Immature natural killer cell (primary cell): Measurements from ENCODE around the gene MIA3. TPM values are rescaled to one million over a fixed set of nuclear protein-coding genes. Genes with fewer than 3 reads are reported as not detected.
"Not testable (repeated sequence)": the region's sequence is repeated elsewhere in the genome, so short reads cannot be mapped to it uniquely, and the experiment has no call there.

Experiments
- DNase-seq, 3 donors: peaks; one replicate each; pipeline ENCODE4 v3.0.0; 2022; ENCODE audit warnings: mixed read lengths in 1 of 3
- H3K27ac Mint-ChIP-seq, 6 donors: one replicate each; pipeline ENCODE4 v1.8.0; 2020; ENCODE audit warnings: mixed read lengths in 6 of 6, mild to moderate bottlenecking in 5 of 6, inconsistent platforms in 4 of 6, moderate library complexity in 3 of 6
- H3K27me3 Mint-ChIP-seq, 3 donors: one replicate each; pipeline ENCODE4 v1.8.0; 2020 to 2021; ENCODE audit warnings: low read depth in 3 of 3, mild to moderate bottlenecking in 3 of 3, mixed read lengths in 3 of 3, moderate library complexity in 3 of 3, inconsistent platforms in 1 of 3
- H3K36me3 Mint-ChIP-seq, 3 donors: one replicate each; pipeline ENCODE4 v1.8.0; 2020; ENCODE audit warnings: mixed read lengths in 3 of 3, inconsistent platforms in 2 of 3, mild to moderate bottlenecking in 2 of 3
- H3K4me1 Mint-ChIP-seq, 2 donors: one replicate each; pipeline ENCODE4 v1.8.0; 2020; ENCODE audit warnings: inconsistent platforms in 2 of 2, mild to moderate bottlenecking in 2 of 2, mixed read lengths in 2 of 2, moderate library complexity in 1 of 2
- H3K4me3 Mint-ChIP-seq, 5 donors: one replicate each; pipeline ENCODE4 v1.8.0; 2020; ENCODE audit warnings: mild to moderate bottlenecking in 5 of 5, mixed read lengths in 5 of 5, inconsistent platforms in 3 of 5, moderate library complexity in 3 of 5
- H3K9me3 Mint-ChIP-seq, 6 donors: one replicate each; pipeline ENCODE4 v1.8.0; 2020; ENCODE audit warnings: mild to moderate bottlenecking in 6 of 6, mixed read lengths in 6 of 6, inconsistent platforms in 4 of 6, moderate library complexity in 3 of 6
- polyA plus RNA-seq, 3 donors: library from polyadenylated mRNA; unstranded; fragments of 300-500 nt; fragmentation: Illumina TruSeq; gene quantifications; one replicate each; pipeline ENCODE4 v1.2.3, GENCODE V29; 2021

MIA3 gene
- polyA plus RNA-seq, 3 donors from 2014 or later: 24.5 to 61.6 (median 50.8) TPM

DNA sequence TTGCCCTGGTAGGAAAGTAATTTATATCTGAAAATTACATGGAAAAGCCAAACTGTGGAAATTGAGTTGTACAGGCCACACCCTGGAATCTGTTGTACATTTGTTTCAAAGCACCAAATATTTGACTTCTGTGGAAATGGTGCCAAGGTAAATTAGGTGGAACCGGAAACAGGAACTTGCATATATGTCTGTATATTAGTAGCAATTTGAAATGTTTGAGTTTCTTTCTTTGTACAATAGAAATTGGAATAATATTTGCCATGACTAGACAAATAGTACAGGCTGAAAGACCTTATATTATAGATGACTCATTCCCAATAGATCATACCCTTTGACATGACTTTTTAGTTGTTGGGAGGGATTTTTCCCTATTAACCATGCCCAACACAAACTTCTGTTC, 17.6 kb upstream of the MIA3 start:
- Mint-ChIP-seq H3K27me3 (peaks cover under 1 to 9% (median 7%) of the 10 kb centered on the region in 3 donors), H3K4me3 (no peak overlapping the region), H3K4me1 (no peaks in the 10 kb centered on the region), H3K9me3 (peaks cover 0 to 1% (median 0%) of the 10 kb centered on the region in 6 donors), H3K36me3 (no peaks in the 10 kb centered on the region), H3K27ac (no peak overlapping the region)
- no peak for DNase-seq

- Mint-ChIP-seq H3K36me3 (no peaks in the 10 kb centered on the region), H3K4me3 (no peak overlapping the region), H3K9me3 (peaks cover 0 to 1% (median 0%) of the 10 kb centered on the region in 6 donors), H3K27ac (peak overlapping the region in 1 of 6 donors; percentile 41), H3K4me1 (no peaks in the 10 kb centered on the region), H3K27me3 (peaks cover 4 to 10% (median 9%) of the 10 kb centered on the region in 3 donors)
- no peak for DNase-seq
Observed at GRCh38 chr1:222601257-222601656, 16.6 kb upstream of the MIA3 start.

DNA sequence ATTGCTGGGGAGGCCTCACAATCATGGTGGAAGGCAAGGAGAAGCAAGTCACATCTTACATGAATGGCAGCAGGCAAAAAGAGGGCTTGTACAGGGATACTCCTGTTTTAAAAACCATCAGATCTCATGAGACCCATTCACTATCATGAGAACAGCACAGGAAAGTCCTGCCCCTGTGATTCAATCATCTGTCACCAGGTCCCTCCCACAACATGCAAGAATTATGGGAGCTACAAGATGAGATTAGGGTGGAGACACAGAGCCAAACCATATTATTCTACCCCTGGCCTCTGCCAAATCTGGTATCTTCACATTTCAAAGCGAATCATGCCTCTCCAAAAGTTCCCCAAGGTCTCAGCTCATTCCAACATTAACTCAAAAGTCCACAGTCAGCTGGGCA, 11.1 kb upstream of the MIA3 start:
- H3K36me3 Mint-ChIP-seq: no peaks in the 10 kb centered on the region
- H3K27me3 Mint-ChIP-seq: peaks cover 10 to 12% (median 11%) of the 10 kb centered on the region in 3 donors
- no peaks in the 10 kb centered on the region for H3K4me1 Mint-ChIP-seq
- no peak for DNase-seq
- H3K9me3 Mint-ChIP-seq: peaks cover 0 to 3% (median 0%) of the 10 kb centered on the region in 6 donors
- no peak overlapping the region for H3K27ac Mint-ChIP-seq
- H3K4me3 Mint-ChIP-seq: no peak overlapping the region

- not testable (repeated sequence) for H3K4me1 Mint-ChIP-seq, DNase-seq, H3K4me3 Mint-ChIP-seq, H3K9me3 Mint-ChIP-seq, H3K36me3 Mint-ChIP-seq, H3K27ac Mint-ChIP-seq
- H3K27me3 Mint-ChIP-seq: peaks cover 10 to 15% (median 10%) of the 10 kb centered on the region in 3 donors
Observed at GRCh38 chr1:222609111-222609510, 8.8 kb upstream of the MIA3 start.

DNA sequence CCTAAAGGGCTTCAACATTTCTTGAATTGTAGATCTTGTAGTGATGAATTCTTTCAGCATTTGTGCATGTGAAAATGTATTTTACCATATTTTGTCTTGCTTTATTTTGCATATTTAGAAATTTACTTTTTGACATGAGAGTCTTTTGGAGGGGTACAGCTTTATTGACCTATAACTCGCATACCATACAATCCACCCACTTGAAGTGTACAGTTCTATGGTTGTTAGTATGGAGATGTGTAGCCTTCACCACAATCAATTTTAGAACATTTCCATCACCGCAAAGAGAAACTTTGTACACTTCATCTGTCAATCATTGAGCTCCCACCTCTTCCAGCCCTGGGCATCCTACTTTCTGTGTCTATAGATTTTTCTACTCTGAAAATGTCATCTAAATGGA, 7.2 kb upstream of the MIA3 start:
- DNase-seq: no peak
- H3K9me3 Mint-ChIP-seq: peaks cover 0 to 3% (median 0%) of the 10 kb centered on the region in 6 donors
- H3K27me3 Mint-ChIP-seq: peaks cover 11 to 18% (median 14%) of the 10 kb centered on the region in 3 donors
- no peaks in the 10 kb centered on the region for H3K4me1 Mint-ChIP-seq
- H3K27ac Mint-ChIP-seq: no peak overlapping the region
- no peaks in the 10 kb centered on the region for H3K36me3 Mint-ChIP-seq
- no peak overlapping the region for H3K4me3 Mint-ChIP-seq

- H3K27ac Mint-ChIP-seq: no peak overlapping the region
- peaks cover 0 to 3% (median 0%) of the 10 kb centered on the region in 6 donors for H3K9me3 Mint-ChIP-seq
Observed at GRCh38 chr1:222613627-222614026, 4.3 kb upstream of the MIA3 start.

GRCh38 chr1:222616525-222616924, 1.4 kb upstream of the MIA3 start:
- DNase-seq: no peak
- H3K27ac Mint-ChIP-seq: peak overlapping the region in 3 of 6 donors; percentile 38 to 97 (median 97)
- H3K36me3 Mint-ChIP-seq: peaks cover 0 to 6% (median 0%) of the 10 kb centered on the region in 3 donors
- peaks cover 21 to 23% of the 10 kb centered on the region in 2 donors for H3K4me1 Mint-ChIP-seq
- no peaks in the 10 kb centered on the region for H3K9me3 Mint-ChIP-seq
- peaks cover 19 to 21% (median 20%) of the 10 kb centered on the region in 3 donors for H3K27me3 Mint-ChIP-seq
- H3K4me3 Mint-ChIP-seq: peak overlapping the region; percentile 89 to 95 (median 91)

More at GRCh38 chr1:222613627-222614026, 4.3 kb upstream of the MIA3 start:
- H3K27me3 Mint-ChIP-seq: peaks cover 17 to 24% (median 19%) of the 10 kb centered on the region in 3 donors
- H3K36me3 Mint-ChIP-seq: no peaks in the 10 kb centered on the region
- H3K4me1 Mint-ChIP-seq: peaks cover 6 to 9% of the 10 kb centered on the region in 2 donors
- no peak overlapping the region for H3K4me3 Mint-ChIP-seq
- DNase-seq: no peak

DNA sequence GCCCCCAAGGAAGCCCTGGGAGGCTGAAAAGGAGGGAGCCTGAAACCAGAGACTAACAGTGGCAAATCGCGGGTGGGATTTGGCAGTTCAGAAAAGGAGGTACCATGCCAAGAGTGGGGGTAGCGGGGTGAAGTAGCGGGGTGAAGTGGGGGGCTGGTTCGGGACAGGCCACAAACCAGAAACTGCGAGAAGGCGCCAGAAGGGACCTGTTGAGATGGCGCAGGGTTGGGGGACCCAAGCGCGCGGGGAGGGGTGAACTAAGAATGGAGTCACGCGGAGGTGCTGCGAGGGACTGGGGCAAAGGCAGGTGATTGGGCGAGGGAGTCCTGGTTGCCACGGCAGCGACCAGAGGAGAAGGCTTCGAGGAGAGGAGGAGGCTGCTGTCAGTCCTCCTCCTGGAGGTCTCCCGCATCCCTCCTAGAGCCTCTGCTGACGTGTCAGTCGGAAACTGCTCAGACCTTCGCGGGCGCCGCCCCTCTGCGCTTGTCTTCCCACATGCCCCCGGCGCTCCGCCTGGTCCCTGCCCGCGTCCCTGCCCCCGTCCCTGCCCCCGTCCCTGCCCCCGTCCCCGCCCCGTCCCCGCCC, 438 bp upstream of the MIA3 start:
- peak; percentile 90 to 93 (median 93) for DNase-seq
- peak overlapping the region; percentile 89 to 95 (median 91) for H3K4me3 Mint-ChIP-seq
- H3K27ac Mint-ChIP-seq: peak overlapping the region; percentile 83 to 97 (median 94)
- H3K4me1 Mint-ChIP-seq: peaks cover 21 to 23% of the 10 kb centered on the region in 2 donors
- peaks cover 0 to 9% (median 0%) of the 10 kb centered on the region in 3 donors for H3K36me3 Mint-ChIP-seq
- H3K27me3 Mint-ChIP-seq: peaks cover 16 to 20% (median 17%) of the 10 kb centered on the region in 3 donors
- no peaks in the 10 kb centered on the region for H3K9me3 Mint-ChIP-seq

DNA sequence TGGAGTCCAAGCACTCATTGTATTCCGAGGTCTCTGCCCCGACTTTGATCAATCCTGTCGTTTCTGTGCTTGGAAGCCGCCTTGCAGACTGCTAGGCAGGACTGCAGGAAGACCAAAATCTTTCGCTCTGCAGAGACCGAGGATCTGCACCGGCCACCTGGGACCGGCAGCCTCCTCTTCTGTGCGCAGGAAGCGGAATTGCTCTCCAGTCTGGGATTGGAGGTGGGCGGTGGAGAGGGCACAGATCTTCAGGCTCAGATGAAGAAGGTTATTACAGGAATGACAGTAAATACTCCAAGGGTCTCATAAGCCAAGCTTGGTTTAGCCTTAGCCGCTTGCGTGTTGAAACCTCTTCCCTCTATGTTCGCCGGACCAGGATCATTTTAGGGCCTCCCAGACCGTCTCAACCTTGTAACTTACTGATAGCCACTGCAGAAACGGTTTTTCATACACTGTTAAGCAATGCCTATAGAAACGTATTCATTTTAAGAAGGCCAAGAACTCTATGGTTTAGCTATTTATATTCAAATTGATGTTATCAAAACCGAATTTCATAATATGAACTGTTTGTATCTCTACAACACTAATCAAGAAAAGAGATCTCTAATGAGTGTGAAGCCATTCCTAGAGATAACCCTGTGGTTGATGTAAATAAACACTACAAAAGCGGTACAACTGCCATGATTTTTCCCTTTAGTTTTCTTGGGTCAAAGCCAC, 1.1 kb downstream of the MIA3 start:
- peaks cover 12 to 22% (median 13%) of the 10 kb centered on the region in 3 donors for H3K36me3 Mint-ChIP-seq
- H3K4me1 Mint-ChIP-seq: peaks cover 21 to 23% of the 10 kb centered on the region in 2 donors
- H3K9me3 Mint-ChIP-seq: no peaks in the 10 kb centered on the region
- no peak for DNase-seq
- peaks cover 13 to 20% (median 17%) of the 10 kb centered on the region in 3 donors for H3K27me3 Mint-ChIP-seq
- H3K4me3 Mint-ChIP-seq: peak overlapping the region; percentile 80 to 85 (median 82)
- peak overlapping the region; percentile 70 to 81 (median 77) for H3K27ac Mint-ChIP-seq

DNA sequence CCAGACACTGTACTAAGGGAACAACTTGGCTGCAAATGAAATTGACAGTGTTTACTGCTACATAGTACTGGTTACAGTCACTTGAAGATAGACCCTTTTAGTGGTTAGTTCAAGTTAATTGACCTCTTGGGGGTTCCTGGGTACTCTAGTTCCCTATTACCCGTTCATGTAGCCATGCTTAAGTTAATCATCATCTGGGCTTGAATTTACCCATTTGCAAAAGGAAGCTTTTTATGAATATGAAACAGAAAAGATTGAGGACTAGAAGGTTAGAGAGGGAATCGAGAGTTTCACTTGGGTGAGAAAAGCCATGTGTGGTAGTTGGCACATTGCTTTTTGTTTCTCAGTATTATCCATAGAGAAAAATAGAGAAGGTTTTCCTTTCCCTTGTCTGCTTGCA, 2.7 kb downstream of the MIA3 start:
- Mint-ChIP-seq H3K27ac (peak overlapping the region in 1 of 6 donors; percentile 4), H3K27me3 (peaks cover 6 to 17% (median 14%) of the 10 kb centered on the region in 3 donors), H3K4me3 (peak overlapping the region in 2 of 5 donors; percentile 18 to 80), H3K9me3 (no peaks in the 10 kb centered on the region), H3K36me3 (peaks cover 16 to 25% (median 16%) of the 10 kb centered on the region in 3 donors), H3K4me1 (peaks cover 21 to 23% of the 10 kb centered on the region in 2 donors)
- no peak for DNase-seq

DNA sequence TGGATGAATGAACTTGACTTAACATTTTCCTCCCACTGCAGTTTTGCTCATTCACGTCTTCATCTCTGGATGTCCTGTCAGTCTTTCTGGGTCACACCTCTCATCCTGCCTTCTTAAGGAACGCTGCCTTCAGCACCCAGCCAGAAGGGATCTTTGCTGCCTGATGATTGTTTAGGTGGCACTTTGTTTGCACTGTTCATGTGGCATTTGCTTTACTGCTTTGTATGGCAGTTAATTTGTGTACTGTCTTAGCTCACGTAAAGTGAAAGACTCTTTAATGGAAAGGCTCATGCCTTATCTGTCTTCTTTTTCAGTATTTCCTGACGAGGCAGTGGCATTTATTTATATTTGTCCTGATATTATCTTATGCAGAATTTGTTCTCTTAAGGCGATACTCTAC, 4.9 kb downstream of the MIA3 start:
- peaks cover 12 to 18% of the 10 kb centered on the region in 2 donors for H3K4me1 Mint-ChIP-seq

DNA sequence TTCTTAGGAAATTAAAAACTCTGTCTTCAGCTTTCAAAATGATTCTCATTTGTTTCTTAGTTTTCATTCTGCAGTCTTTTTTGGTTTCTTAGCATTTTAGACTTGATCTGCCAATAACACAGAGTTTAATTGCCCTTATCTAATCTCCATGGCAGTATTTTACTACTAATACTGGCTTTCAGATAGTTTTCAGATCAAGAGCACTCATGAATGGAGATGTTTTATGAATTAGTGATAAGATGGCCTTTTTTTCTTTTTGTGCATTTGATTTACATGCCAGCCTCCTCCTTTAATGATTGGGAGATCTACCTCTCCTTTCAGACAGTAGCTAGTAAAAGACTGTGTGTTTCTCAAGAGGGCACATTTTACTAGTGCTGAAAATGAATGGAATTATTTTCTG, 5.6 kb downstream of the MIA3 start:
- H3K27ac Mint-ChIP-seq: no peak overlapping the region
- DNase-seq: no peak
- no peaks in the 10 kb centered on the region for H3K9me3 Mint-ChIP-seq
- H3K4me1 Mint-ChIP-seq: peaks cover 12 to 18% of the 10 kb centered on the region in 2 donors
- peaks cover 39 to 49% (median 40%) of the 10 kb centered on the region in 3 donors for H3K36me3 Mint-ChIP-seq
- H3K4me3 Mint-ChIP-seq: no peak overlapping the region
- H3K27me3 Mint-ChIP-seq: peaks cover 0 to 10% (median 5%) of the 10 kb centered on the region in 3 donors

More for the DNA sequence above, 4.9 kb downstream of the MIA3 start:
- H3K9me3 Mint-ChIP-seq: no peaks in the 10 kb centered on the region
- DNase-seq: no peak
- peak overlapping the region in 1 of 6 donors; percentile 66 for H3K27ac Mint-ChIP-seq
- H3K27me3 Mint-ChIP-seq: peaks cover 0 to 13% (median 5%) of the 10 kb centered on the region in 3 donors
- peaks cover 32 to 42% (median 33%) of the 10 kb centered on the region in 3 donors for H3K36me3 Mint-ChIP-seq
- H3K4me3 Mint-ChIP-seq: no peak overlapping the region

DNA sequence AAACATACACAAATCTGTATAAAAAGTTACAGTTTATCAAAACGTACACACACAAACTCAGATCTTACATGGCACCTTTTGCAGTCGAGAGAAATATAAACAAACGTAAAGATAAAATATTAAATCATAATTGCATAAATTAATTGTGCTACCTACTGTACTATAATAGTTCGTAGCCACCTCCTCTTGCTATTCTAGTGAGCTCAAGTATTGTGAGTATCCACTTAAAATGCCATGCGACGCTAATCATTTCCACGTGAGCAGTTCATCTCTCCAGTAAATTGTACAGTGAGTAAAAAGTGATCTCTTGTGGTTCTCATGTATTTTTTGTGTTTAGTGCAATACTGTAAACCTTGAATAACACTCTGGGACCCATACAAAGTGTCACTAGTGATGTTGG, 6.3 kb downstream of the MIA3 start:
- Mint-ChIP-seq H3K4me3 (no peak overlapping the region), H3K27me3 (peaks cover 0 to 6% (median 0%) of the 10 kb centered on the region in 3 donors), H3K27ac (no peak overlapping the region), H3K9me3 (no peaks in the 10 kb centered on the region), H3K4me1 (peaks cover 7 to 12% of the 10 kb centered on the region in 2 donors), H3K36me3 (peaks cover 44 to 57% (median 46%) of the 10 kb centered on the region in 3 donors)
- no peak for DNase-seq

DNA sequence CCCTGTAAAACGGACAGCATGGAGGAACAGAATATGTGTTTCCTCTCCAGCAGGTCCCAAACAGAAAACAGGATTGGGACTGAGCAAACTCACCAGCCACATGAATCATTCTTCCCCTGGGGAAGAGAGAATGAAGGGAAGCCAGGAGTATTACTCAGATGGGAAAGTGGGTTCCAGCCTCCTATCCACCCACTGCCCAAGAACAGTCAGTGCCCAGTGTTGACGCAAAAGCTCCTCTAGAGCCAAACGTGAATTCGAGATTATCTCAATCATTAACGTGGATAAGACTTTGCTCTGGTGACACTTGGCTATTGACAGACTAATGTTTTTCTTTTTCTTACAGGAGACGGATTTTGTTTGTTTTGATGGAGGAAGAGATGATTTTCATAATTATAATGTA, 9.3 kb downstream of the MIA3 start:
- DNase-seq: no peak
- Mint-ChIP-seq H3K4me1 (no peaks in the 10 kb centered on the region), H3K4me3 (no peak overlapping the region), H3K27me3 (peaks cover 0 to 3% (median 0%) of the 10 kb centered on the region in 3 donors), H3K9me3 (no peaks in the 10 kb centered on the region), H3K36me3 (peaks cover 49 to 62% (median 59%) of the 10 kb centered on the region in 3 donors), H3K27ac (no peak overlapping the region)
